IgD-negative memory B cell (primary cell): ENCODE measurements around the gene MAGEB16. TPM values are rescaled to one million over a fixed set of nuclear protein-coding genes. Genes with fewer than 3 reads are reported as not detected.

Experiments
- H3K27ac Mint-ChIP-seq, 3 donors: one replicate each; pipeline ENCODE4 v1.8.0; 2020 to 2022; ENCODE audit warnings: mild to moderate bottlenecking in 3 of 3, mixed read lengths in 3 of 3, moderate library complexity in 1 of 3
- H3K27me3 Mint-ChIP-seq: one replicate; pipeline ENCODE4 v1.8.0; 2021; ENCODE audit warnings: mixed read lengths
- H3K36me3 Mint-ChIP-seq: one replicate; pipeline ENCODE4 v1.8.0; 2020; ENCODE audit warnings: mild to moderate bottlenecking, mixed read lengths
- H3K4me1 Mint-ChIP-seq, 3 donors: one replicate each; pipeline ENCODE4 v1.8.0; 2020 to 2022; ENCODE audit warnings: mixed read lengths in 3 of 3, mild to moderate bottlenecking in 1 of 3
- H3K4me3 Mint-ChIP-seq, 4 donors: one replicate each; pipeline ENCODE4 v1.8.0; 2020 to 2022; ENCODE audit warnings: mild to moderate bottlenecking in 4 of 4, mixed read lengths in 4 of 4, moderate library complexity in 3 of 4
- H3K9me3 Mint-ChIP-seq, 3 donors: one replicate each; pipeline ENCODE4 v1.8.0; 2020 to 2021; ENCODE audit warnings: mixed read lengths in 3 of 3, mild to moderate bottlenecking in 1 of 3
- polyA plus RNA-seq: library from polyadenylated mRNA; unstranded; fragments of 300-500 nt; fragmentation: Illumina TruSeq; gene quantifications from one replicate; pipeline ENCODE4 v1.2.3, GENCODE V29; 2021

MAGEB16 gene
- polyA plus RNA-seq, result not detected

DNA sequence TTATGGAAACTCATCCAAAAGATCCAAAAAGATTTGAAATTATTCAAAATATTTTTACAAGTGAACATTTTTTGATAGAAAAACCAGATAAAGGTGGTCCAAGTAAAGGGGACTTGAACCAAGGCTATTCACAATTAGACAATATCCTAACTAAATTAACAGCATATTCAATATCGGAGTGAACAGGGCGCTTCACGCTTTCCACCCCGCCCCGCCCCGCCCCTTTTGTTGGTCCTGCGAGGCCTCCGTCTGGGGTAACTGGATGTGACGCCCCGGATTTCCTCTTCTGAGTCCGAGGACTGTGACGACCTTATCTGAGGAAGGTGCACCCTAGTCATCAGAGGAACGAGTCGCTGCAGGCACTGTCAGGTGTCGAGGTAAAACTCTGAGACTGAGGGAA lies at the start of gene MAGEB16:
Gene MAGEB16 (plus strand): TSS at position 301 of the 400 bp plus-strand sequence. CDS start 3,855 bp downstream, outside the sequence.
- Mint-ChIP-seq H3K4me1 (no peaks in the 10 kb centered on the region), H3K27ac (no peak within 1 kb of the TSS), H3K9me3 (peaks cover 0 to 4% (median 0%) of the 10 kb centered on the region in 3 donors), H3K27me3 (no peaks in the 10 kb centered on the region), H3K36me3 (peaks cover 2% of the 10 kb centered on the region), H3K4me3 (no peak within 1 kb of the TSS)

DNA sequence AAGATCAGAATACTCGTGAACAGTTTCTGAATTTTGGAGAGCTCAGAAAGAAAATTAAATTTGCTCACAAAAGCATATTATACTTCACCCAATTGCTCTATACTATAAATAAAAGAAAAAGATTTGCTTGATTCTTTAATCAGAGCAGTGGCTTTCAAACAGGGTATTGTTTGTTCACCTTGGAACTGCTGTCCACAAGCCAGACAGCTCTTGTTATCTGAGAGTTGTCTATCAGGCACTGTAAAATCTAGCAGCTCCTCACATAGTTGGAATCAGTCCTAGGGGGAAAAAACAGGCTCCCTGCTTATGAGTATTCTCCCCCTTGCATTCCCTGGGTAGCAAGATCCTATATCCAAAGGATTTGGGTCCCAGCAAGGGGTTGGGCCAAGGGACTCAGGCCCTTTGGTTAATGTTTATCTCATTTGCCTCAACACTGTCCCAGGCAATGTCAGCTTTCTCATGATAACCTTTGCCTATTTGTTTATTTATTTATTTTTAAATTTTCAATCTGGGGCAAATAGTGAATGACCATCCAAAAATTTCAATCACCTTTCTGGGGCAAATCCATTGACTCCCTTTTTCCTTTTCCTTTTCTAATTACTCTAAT lies 24.1 kb upstream of the MAGEB16 start:
- H3K27ac Mint-ChIP-seq, result no peak overlapping the region
- H3K4me3 Mint-ChIP-seq, result no peak overlapping the region
- no peaks in the 10 kb centered on the region for H3K36me3 Mint-ChIP-seq
- no peaks in the 10 kb centered on the region for H3K27me3 Mint-ChIP-seq
- no peaks in the 10 kb centered on the region for H3K4me1 Mint-ChIP-seq
- H3K9me3 Mint-ChIP-seq, result peaks cover 0 to 2% (median 2%) of the 10 kb centered on the region in 3 donors

DNA sequence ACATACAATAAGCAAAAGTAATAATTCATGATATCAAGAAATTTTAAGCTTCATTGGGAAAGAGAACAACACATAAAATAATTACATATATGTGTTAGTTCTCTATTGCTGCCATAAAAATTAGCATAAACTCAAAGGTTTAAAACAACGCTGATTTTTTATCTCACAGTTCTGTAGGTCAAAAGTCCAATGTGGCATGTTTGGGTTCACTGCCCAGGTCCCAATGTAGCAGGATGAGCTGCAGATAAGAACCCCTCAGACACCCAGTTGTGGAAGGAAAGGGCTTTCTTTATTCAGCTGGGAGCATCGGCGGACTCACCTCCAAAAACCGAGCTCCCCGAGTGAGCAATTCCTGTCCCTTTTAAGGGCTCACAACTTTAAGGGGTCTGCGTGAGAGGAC lies 13.1 kb upstream of the MAGEB16 start:
- H3K4me1 Mint-ChIP-seq, result no peaks in the 10 kb centered on the region
- peaks cover 1% of the 10 kb centered on the region for H3K27me3 Mint-ChIP-seq
- no peak overlapping the region for H3K27ac Mint-ChIP-seq
- peaks cover 0 to 5% (median 3%) of the 10 kb centered on the region in 3 donors for H3K9me3 Mint-ChIP-seq
- H3K4me3 Mint-ChIP-seq, result no peak overlapping the region
- peaks cover 3% of the 10 kb centered on the region for H3K36me3 Mint-ChIP-seq

- Mint-ChIP-seq H3K36me3 (peaks cover 3% of the 10 kb centered on the region), H3K27ac (no peak overlapping the region), H3K4me3 (no peak overlapping the region), H3K4me1 (no peaks in the 10 kb centered on the region), H3K27me3 (peaks cover 1% of the 10 kb centered on the region), H3K9me3 (peaks cover 0 to 3% (median 2%) of the 10 kb centered on the region in 3 donors)
Measured at GRCh38 chrX:35786271-35786670, 11.9 kb upstream of the MAGEB16 start.

- H3K9me3 Mint-ChIP-seq, result no peaks in the 10 kb centered on the region
- H3K4me3 Mint-ChIP-seq, result no peak overlapping the region
- peaks cover 1% of the 10 kb centered on the region for H3K27me3 Mint-ChIP-seq
- peaks cover 3% of the 10 kb centered on the region for H3K36me3 Mint-ChIP-seq
- H3K4me1 Mint-ChIP-seq, result no peaks in the 10 kb centered on the region
- no peak overlapping the region for H3K27ac Mint-ChIP-seq
Measured at GRCh38 chrX:35787867-35788266, 10.3 kb upstream of the MAGEB16 start.

- Mint-ChIP-seq H3K9me3 (peaks cover 0 to 4% (median 0%) of the 10 kb centered on the region in 3 donors), H3K27ac (no peak overlapping the region), H3K4me1 (no peaks in the 10 kb centered on the region), H3K4me3 (no peak overlapping the region), H3K27me3 (no peaks in the 10 kb centered on the region), H3K36me3 (peaks cover 2% of the 10 kb centered on the region)
Measured at GRCh38 chrX:35800474-35800873, 2.3 kb downstream of the MAGEB16 start.

GRCh38 chrX:35809781-35810180 lies 11.6 kb downstream of the MAGEB16 start:
- no peaks in the 10 kb centered on the region for H3K27me3 Mint-ChIP-seq
- H3K9me3 Mint-ChIP-seq, result peaks cover 0 to 4% (median 2%) of the 10 kb centered on the region in 3 donors
- no peak overlapping the region for H3K4me3 Mint-ChIP-seq
- H3K36me3 Mint-ChIP-seq, result no peaks in the 10 kb centered on the region
- H3K4me1 Mint-ChIP-seq, result no peaks in the 10 kb centered on the region
- no peak overlapping the region for H3K27ac Mint-ChIP-seq

DNA sequence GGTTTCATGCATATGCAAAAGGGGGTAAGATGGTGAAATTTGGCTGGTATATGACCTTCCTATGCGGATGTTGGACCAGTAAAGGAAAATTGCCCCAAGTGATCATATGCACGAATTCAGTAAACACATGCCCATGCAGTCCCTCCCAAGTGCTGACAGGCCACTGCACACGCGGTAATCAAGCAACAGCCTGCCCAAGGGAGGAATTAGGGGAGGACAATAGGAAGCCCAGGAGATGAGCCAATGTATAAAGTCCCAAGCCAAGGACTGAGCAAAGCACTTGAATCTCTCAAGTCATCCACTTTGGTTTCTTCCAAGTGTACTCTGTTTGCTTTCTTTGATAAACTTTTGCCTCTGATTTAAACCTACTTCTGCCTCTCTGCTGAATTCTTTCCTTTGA lies 21.1 kb downstream of the MAGEB16 start:
- H3K27me3 Mint-ChIP-seq, result peaks cover 2% of the 10 kb centered on the region
- peaks cover 2% of the 10 kb centered on the region for H3K36me3 Mint-ChIP-seq
- H3K27ac Mint-ChIP-seq, result no peak overlapping the region
- H3K9me3 Mint-ChIP-seq, result peaks cover 0 to 4% (median 1%) of the 10 kb centered on the region in 3 donors
- no peak overlapping the region for H3K4me3 Mint-ChIP-seq
- H3K4me1 Mint-ChIP-seq, result no peaks in the 10 kb centered on the region

DNA sequence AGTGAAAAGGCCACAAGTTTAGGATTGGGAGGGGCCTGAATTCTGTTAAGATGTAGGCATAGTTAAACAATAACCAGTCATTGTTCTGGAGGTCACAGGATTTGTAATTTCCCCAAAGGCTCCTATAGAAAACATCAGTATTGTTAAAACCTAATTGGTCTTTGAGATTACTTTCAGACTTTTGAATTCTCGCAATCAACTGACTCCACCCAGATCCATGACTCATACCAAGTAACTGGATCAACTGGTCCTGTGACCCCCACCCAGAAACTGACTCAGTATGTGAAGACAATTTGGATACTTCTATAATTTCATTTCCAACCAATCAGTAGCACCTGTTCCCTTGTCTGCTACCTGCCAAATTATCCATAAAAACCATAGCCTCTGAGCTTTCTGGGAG lies 28.4 kb downstream of the MAGEB16 start:
- Mint-ChIP-seq H3K4me1 (no peaks in the 10 kb centered on the region), H3K4me3 (no peak overlapping the region), H3K27me3 (peaks cover 2% of the 10 kb centered on the region), H3K27ac (no peak overlapping the region), H3K36me3 (no peaks in the 10 kb centered on the region), H3K9me3 (peaks cover 0 to 3% (median 2%) of the 10 kb centered on the region in 3 donors)

- Mint-ChIP-seq H3K4me3 (no peak overlapping the region), H3K27me3 (peaks cover 2% of the 10 kb centered on the region), H3K9me3 (peaks cover 3 to 8% (median 4%) of the 10 kb centered on the region in 3 donors)
Measured at GRCh38 chrX:35829501-35829900, 31.4 kb downstream of the MAGEB16 start.

DNA sequence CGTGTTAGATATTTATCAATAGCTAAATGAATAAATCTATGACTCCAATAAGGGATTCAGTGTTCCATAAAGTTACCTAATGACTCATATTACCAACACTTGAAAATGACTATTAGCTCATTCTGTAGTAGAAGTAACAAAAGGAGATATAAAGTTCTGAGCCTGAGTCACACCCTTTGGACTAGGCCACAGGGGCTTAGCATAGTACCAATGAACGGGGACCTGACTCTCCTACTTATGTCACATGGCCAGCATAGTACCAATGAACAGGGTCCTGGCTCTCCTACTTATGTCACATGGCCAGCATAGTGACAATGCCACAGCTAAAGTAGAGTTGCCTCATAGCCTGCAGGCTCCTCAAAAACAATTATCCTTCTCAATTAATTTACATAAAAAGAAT lies 43.7 kb downstream of the MAGEB16 start:
- Mint-ChIP-seq H3K9me3 (peaks cover 0 to 7% (median 3%) of the 10 kb centered on the region in 3 donors), H3K27ac (no peak overlapping the region), H3K27me3 (no peaks in the 10 kb centered on the region), H3K4me3 (no peak overlapping the region), H3K4me1 (no peaks in the 10 kb centered on the region), H3K36me3 (peaks cover 2% of the 10 kb centered on the region)

More at GRCh38 chrX:35829501-35829900, 31.4 kb downstream of the MAGEB16 start:
- no peaks in the 10 kb centered on the region for H3K36me3 Mint-ChIP-seq
- H3K4me1 Mint-ChIP-seq, result no peaks in the 10 kb centered on the region
- H3K27ac Mint-ChIP-seq, result no peak overlapping the region

GRCh38 chrX:35842674-35843073 lies 44.5 kb downstream of the MAGEB16 start:
- H3K36me3 Mint-ChIP-seq, result peaks cover 2% of the 10 kb centered on the region
- no peak overlapping the region for H3K27ac Mint-ChIP-seq
- H3K27me3 Mint-ChIP-seq, result no peaks in the 10 kb centered on the region
- H3K4me3 Mint-ChIP-seq, result no peak overlapping the region
- no peaks in the 10 kb centered on the region for H3K4me1 Mint-ChIP-seq
- H3K9me3 Mint-ChIP-seq, result peaks cover 0 to 7% (median 3%) of the 10 kb centered on the region in 3 donors

DNA sequence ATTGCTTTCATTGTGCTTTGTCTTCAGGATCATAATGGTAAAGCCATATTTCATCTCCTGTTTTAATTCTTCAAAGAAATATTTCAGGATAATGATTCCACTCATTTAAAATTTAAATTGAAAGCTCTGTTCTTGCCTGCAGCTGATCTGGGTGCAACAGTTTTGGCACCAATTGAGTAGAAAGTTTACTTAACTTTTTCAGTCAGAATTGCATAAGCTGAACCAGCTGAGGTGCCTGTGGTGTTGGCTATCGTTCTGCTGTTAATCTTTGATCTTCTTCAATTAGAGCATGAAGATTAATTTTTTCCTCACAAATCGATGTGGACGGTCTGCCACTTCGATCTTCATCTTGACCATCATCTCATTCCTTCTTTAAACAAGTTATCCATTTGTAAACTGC lies 49.6 kb downstream of the MAGEB16 start:
- Mint-ChIP-seq H3K36me3 (peaks cover 3% of the 10 kb centered on the region), H3K27ac (no peak overlapping the region)

More for the DNA sequence above, 49.6 kb downstream of the MAGEB16 start:
- Mint-ChIP-seq H3K4me1 (no peaks in the 10 kb centered on the region), H3K4me3 (no peak overlapping the region), H3K9me3 (peaks cover 0 to 6% (median 4%) of the 10 kb centered on the region in 3 donors), H3K27me3 (no peaks in the 10 kb centered on the region)
